K562 (cell line): ENCODE measurements around the gene CIB2. TPM values are rescaled to one million over a fixed set of nuclear protein-coding genes. Genes with fewer than 3 reads are reported as not detected.
A peak's percentile ranks its signal among the peaks of the same experiment; 100 is the strongest.

Experiments used
- ATAC-seq: fragments of 200-7000 bp; cut with Tn5 transposase; 3 replicates; pipeline ENCODE4 v1.9.1; 2020; ENCODE audit warnings: moderate library complexity
- BruUV-seq: library from RNA; stranded (reverse); fragments of 400-500 nt; replicated peaks from 2 replicates; lab custom pipeline; 2021; lab: Mats Ljungman, UMichigan
- CTCF ChIA-PET: fragments of 300-600 bp; formaldehyde crosslinking; extraction: SDS; loops from one replicate; lab custom pipeline; 2021; ENCODE audit warnings: low intra/inter-chr PET ratio; lab: Yijun Ruan, JAX
- POLR2A ChIA-PET: fragments of 300-600, 350-650 bp; sonication (Branson Sonifier 250); formaldehyde crosslinking; extraction: SDS; loops from one replicate; lab custom pipeline; 2021; ENCODE audit warnings: antibody characterized with exemption, inconsistent platforms; lab: Yijun Ruan, JAX
- DNase-seq, 4 experiments: peaks; one replicate each; pipeline versions ENCODE4 v3.0.0 to v3.0.0-alpha.2; 2011 to 2018; ENCODE audit warnings: low spot score in 3 of 4, mixed read lengths in 3 of 4; ENCODE audit errors: extremely low read depth in 1 of 4
- FAIRE-seq: peaks from 2 replicates; lab custom pipeline; 2011; peaks lifted over from hg19 to GRCh38; lab: Jason Lieb, UNC
- H2AFZ ChIP-seq: 2 replicates; pipeline ENCODE4 v1.6.0; 2011; ENCODE audit warnings: low read depth, low read length, control low read depth, inconsistent platforms
- H3K27ac ChIP-seq: fragments of 200-600 bp; 3 replicates; pipeline ENCODE4 v1.8.0; 2011; ENCODE audit warnings: low read depth, mild to moderate bottlenecking, control low read depth, inconsistent platforms, low read length, moderate library complexity, mixed read lengths; ENCODE audit errors: extremely low read depth
- H3K27me3 ChIP-seq, 2 experiments: fragments of 300-600 bp in 1 of 2; 2 replicates in 1 of 2; 3 replicates in 1 of 2; pipeline versions ENCODE4 v1.6.0 to v1.8.0; 2011; ENCODE audit warnings: inconsistent platforms in 2 of 2, low read length in 2 of 2, mild to moderate bottlenecking in 1 of 2, mixed read lengths in 1 of 2, moderate library complexity in 1 of 2; ENCODE audit not compliant: control insufficient read depth in 2 of 2, insufficient read depth in 2 of 2
- H3K36me3 ChIP-seq: fragments of 300-600 bp; 3 replicates; pipeline ENCODE4 v1.8.0; 2011; ENCODE audit warnings: mild to moderate bottlenecking, low read length, inconsistent platforms; ENCODE audit not compliant: control insufficient read depth, insufficient read depth
- H3K4me1 ChIP-seq, 2 experiments: fragments of 200-600 bp in 1 of 2; replicated peaks in 1 of 2; 2 replicates in 1 of 2; 3 replicates in 1 of 2; pipeline versions ENCODE4 v1.5.1 to v1.8.0; 2011; ENCODE audit warnings: inconsistent platforms in 2 of 2, low read length in 2 of 2, mild to moderate bottlenecking in 1 of 2, mixed read lengths in 1 of 2, moderate library complexity in 1 of 2; ENCODE audit not compliant: control insufficient read depth in 2 of 2, insufficient read depth in 2 of 2
- H3K4me2 ChIP-seq: 2 replicates; pipeline ENCODE4 v1.6.1; 2011; ENCODE audit warnings: low read length, control low read depth, inconsistent platforms, mixed read lengths; ENCODE audit not compliant: insufficient read depth
- H3K4me3 ChIP-seq: fragments of 200-600 bp; sonication (generic), shearing (Covaris generic); 2 replicates; pipeline ENCODE4 v1.5.1; 2016; ENCODE audit warnings: control low read depth, inconsistent platforms
- H3K79me2 ChIP-seq: fragments of 200-600 bp; 3 replicates; pipeline ENCODE4 v1.8.0; 2011; ENCODE audit warnings: low read length, inconsistent platforms; ENCODE audit not compliant: control insufficient read depth, insufficient read depth
- H3K9ac ChIP-seq, 2 experiments: 2 replicates each; pipeline versions ENCODE4 v1.6.0 to v1.6.1; 2011; ENCODE audit warnings: low read depth in 2 of 2, low read length in 2 of 2, control low read depth in 1 of 2, inconsistent platforms in 1 of 2, mild to moderate bottlenecking in 1 of 2, mixed read lengths in 1 of 2; ENCODE audit not compliant: insufficient read depth in 1 of 2
- H3K9me1 ChIP-seq: one replicate; pipeline ENCODE4 v1.6.0; 2011; ENCODE audit warnings: inconsistent platforms, mild to moderate bottlenecking, low read length, moderate library complexity; ENCODE audit not compliant: control insufficient read depth, insufficient read depth
- H3K9me3 ChIP-seq: replicated peaks from 2 replicates; pipeline ENCODE4 v1.5.1; 2011; ENCODE audit warnings: low read depth, low read length, inconsistent platforms; ENCODE audit not compliant: control insufficient read depth, insufficient read depth
- H4K20me1 ChIP-seq: replicated peaks from 2 replicates; pipeline ENCODE4 v1.6.1; 2011; ENCODE audit warnings: low read length, inconsistent platforms, mixed read lengths; ENCODE audit not compliant: control insufficient read depth, insufficient read depth
- ARID2 ChIP-seq: fragments of 450-650 bp; IDR thresholded peaks from 2 replicates; pipeline ENCODE4 v1.6.1; 2017; ENCODE audit warnings: antibody characterized with exemption, mild to moderate bottlenecking
- BRD9 ChIP-seq: fragments of 450-650 bp; IDR thresholded peaks from 2 replicates; pipeline ENCODE4 v1.6.1; 2018; ENCODE audit warnings: low read depth; ENCODE audit not compliant: partially characterized antibody
- NUFIP1 ChIP-seq: fragments of 450-650 bp; IDR thresholded peaks from 2 replicates; pipeline ENCODE4 v1.6.1; 2018; ENCODE audit not compliant: partially characterized antibody
- SUPT5H ChIP-seq: fragments of 450-650 bp; IDR thresholded peaks from 2 replicates; pipeline ENCODE4 v1.6.1; 2016
- XRCC3 ChIP-seq: fragments of 450-650 bp; IDR thresholded peaks from 2 replicates; pipeline ENCODE4 v1.6.1; 2017; ENCODE audit warnings: mild to moderate bottlenecking, moderate library complexity
- ZNF263 ChIP-seq: sonication (generic); formaldehyde crosslinking; IDR thresholded peaks from 2 replicates; pipeline ENCODE4 v1.8.0; 2022; ENCODE audit warnings: mild to moderate bottlenecking, missing genetic modification reagents, borderline replicate concordance
- ZNF3 ChIP-seq: fragments of 250-450 bp; sonication (Bioruptor Pico); IDR thresholded peaks from 2 replicates; pipeline ENCODE4 v1.5.0; 2021; ENCODE audit warnings: mild to moderate bottlenecking, moderate library complexity
- ZNF551 ChIP-seq: fragments of 250-450 bp; sonication (Bioruptor Pico); IDR thresholded peaks from 2 replicates; pipeline ENCODE4 v1.5.0; 2021; ENCODE audit warnings: mild to moderate bottlenecking, moderate library complexity
- ZNF696 ChIP-seq: fragments of 250-450 bp; sonication (Bioruptor Pico); conservative IDR thresholded peaks from 2 replicates; pipeline ENCODE4 v1.4.0; 2020; ENCODE audit warnings: mild to moderate bottlenecking, moderate library complexity
- WGBS: fragments of 100-300 bp; shearing (Covaris generic); methylation state at CpG from one replicate; pipeline ENCODE4 v1.1.6; 2016; ENCODE audit warnings: low coverage, mixed read lengths; ENCODE audit not compliant: insufficient coverage; ENCODE audit errors: missing lambda C conversion rate; 5-methylcytosine and 5-hydroxymethylcytosine counted together
- in situ Hi-C: fragments of 300-500 bp; cut with MboI; formaldehyde crosslinking; loops from 4 replicates; pipeline ENCODE4 v1.15.0; 2018; ENCODE audit warnings: inconsistent platforms, mixed read lengths
- intact Hi-C: fragments of 100-400 bp; cut with micrococcal nuclease; formaldehyde crosslinking; loops from 2 replicates; pipeline ENCODE4 v1.14.2; 2022
- polyA plus RNA-seq, 8 experiments: library from polyadenylated mRNA; depleted of rRNA in 4 of 8; stranded (reverse) in 5 of 8; unstranded in 3 of 8; fragments of >200 nt; fragmentation: Nextera tagmentation in 2 of 8; fragmentation: Illumina TruSeq in 1 of 8; extraction: Ambion mirVana in 2 of 8; extraction: Trizol in 1 of 8; gene quantifications; 2 replicates each; pipeline versions ENCODE4 v1.2.1 to v1.2.3, GENCODE V29; 2011 to 2014; ENCODE audit warnings: inconsistent platforms in 1 of 8, missing spikeins in 1 of 8
- total RNA-seq, 7 experiments: library from RNA; depleted of rRNA in 6 of 7; stranded (reverse); fragments of >200 nt in 6 of 7; fragmentation: Illumina TruSeq in 2 of 7; extraction: Trizol in 2 of 7; gene quantifications; 2 replicates each; pipeline versions ENCODE4 v1.2.1 to v1.2.3, GENCODE V29; 2011 to 2021; ENCODE audit warnings: low replicate concordance in 1 of 7
- TF ChIP-seq, protein P1 (sequence below): IDR thresholded peaks from 2 replicates; pipeline ENCODE4 v1.6.1; 2011; ENCODE audit not compliant: insufficient read length; ENCODE audit errors: extremely low read depth
- TF ChIP-seq, protein P2 (sequence below): sonication (generic); formaldehyde crosslinking; IDR thresholded peaks from 2 replicates; pipeline ENCODE4 v1.8.1; 2023; ENCODE audit warnings: mild to moderate bottlenecking, missing genetic modification reagents, moderate library complexity

Gene CIB2
- total and polyA plus RNA-seq, 9 of the 15 experiments (the other 6 are each of a cell fraction or from before 2014, with no cell fraction given), result 1.5 to 37.4 (median 19.4) TPM

DNA sequence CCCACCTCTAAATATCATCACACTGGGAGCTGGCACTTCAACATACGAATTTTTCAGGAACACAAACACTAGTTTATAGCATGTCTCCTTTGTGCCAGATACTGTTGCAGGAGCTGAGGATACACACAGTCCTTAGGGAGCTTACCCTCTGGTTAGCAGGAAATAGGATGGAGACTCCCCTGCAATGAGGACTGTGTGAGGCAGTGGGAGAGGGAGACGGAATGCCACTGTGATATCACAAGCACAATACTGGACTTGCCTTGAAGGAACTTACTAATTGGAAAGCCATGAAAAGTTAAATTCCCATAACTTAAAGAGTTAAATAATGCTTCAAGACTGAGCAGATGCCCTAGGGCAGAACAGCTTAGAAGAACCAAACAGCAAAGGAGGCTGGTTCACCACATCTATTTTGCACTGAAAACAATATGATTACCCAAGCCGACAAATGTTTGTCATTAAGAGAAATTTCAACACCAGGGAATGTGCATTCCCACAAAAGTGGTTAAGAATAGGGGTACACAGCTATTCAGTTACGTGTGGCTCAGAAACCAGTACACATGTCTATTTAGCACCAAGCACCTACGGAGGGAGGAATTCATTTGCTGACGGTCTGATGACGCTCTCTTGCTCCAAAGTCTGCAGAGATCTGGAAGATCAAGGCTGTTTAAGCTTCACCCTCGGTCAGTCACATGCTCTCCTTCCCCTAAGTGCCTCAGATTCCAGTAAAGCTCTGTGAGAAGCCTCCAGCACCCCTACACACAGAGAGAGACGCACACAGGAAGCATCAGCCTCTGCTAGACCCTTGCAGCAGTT lies 59.0 kb downstream of the CIB2 start:
- intact Hi-C loops, result no loop called here
- peaks cover 14 to 41% of the 10 kb centered on the region in 2 experiments; a peak in 4 of 5 replicates for H3K4me1 ChIP-seq
- no peak overlapping the region for H2AFZ ChIP-seq

More for the DNA sequence above, 59.0 kb downstream of the CIB2 start:
- H3K27ac ChIP-seq, result no peak overlapping the region
- DNase-seq, result no peak
- no peak overlapping the region for H3K4me2 ChIP-seq
- BruUV-seq, result no TSS peak
- H4K20me1 ChIP-seq, result peaks cover 12% of the 10 kb centered on the region
- H3K79me2 ChIP-seq, result peaks cover 26% of the 10 kb centered on the region; the same call in 2 of the 3 replicates
- WGBS, result 45% methylated on average over 9 of the region's 9 CpGs
- no peak for ATAC-seq
- POLR2A ChIA-PET, result interaction anchor here (0.7 to 1.0 kb wide), 3 partner anchors 10 to 14 kb away, joined by 3 to 4 read pairs (median 3); no protein-coding TSS in a partner anchor
- no peak overlapping the region for H3K4me3 ChIP-seq
- H3K9me1 ChIP-seq, result no peaks in the 10 kb centered on the region
- CTCF ChIA-PET, result no interaction called here
- H3K27me3 ChIP-seq, result no peaks in the 10 kb centered on the region
- no peak for FAIRE-seq
- H3K36me3 ChIP-seq, result no peaks in the 10 kb centered on the region
- H3K9me3 ChIP-seq, result no peaks in the 10 kb centered on the region
- TF ChIP-seq SUPT5H (no peak), ZNF551 (CRISPR knock-in tag) (no peak), ARID2 (no peak), XRCC3 (no peak), ZNF263 (CRISPR knock-in tag) (no peak), NUFIP1 (no peak), BRD9 (no peak), ZNF3 (no peak), ZNF696 (no peak)
- TF ChIP-seq, protein P1, sequence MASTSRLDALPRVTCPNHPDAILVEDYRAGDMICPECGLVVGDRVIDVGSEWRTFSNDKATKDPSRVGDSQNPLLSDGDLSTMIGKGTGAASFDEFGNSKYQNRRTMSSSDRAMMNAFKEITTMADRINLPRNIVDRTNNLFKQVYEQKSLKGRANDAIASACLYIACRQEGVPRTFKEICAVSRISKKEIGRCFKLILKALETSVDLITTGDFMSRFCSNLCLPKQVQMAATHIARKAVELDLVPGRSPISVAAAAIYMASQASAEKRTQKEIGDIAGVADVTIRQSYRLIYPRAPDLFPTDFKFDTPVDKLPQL, result no peak
- TF ChIP-seq, protein P2, sequence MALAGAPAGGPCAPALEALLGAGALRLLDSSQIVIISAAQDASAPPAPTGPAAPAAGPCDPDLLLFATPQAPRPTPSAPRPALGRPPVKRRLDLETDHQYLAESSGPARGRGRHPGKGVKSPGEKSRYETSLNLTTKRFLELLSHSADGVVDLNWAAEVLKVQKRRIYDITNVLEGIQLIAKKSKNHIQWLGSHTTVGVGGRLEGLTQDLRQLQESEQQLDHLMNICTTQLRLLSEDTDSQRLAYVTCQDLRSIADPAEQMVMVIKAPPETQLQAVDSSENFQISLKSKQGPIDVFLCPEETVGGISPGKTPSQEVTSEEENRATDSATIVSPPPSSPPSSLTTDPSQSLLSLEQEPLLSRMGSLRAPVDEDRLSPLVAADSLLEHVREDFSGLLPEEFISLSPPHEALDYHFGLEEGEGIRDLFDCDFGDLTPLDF, result no peak
- H3K9ac ChIP-seq, result peak overlapping the region in 1 of 2 experiments; percentile 28; a peak in 1 of 4 replicates
- in situ Hi-C loops, result no loop called here
